Keratinocyte (primary cell): ENCODE measurements around the gene ATP6V0E1. TPM values are rescaled to one million over a fixed set of nuclear protein-coding genes. Genes with fewer than 3 reads are reported as not detected.

Source experiments
- DNase-seq: peaks from one replicate; pipeline ENCODE4 v3.0.0-alpha.2; 2011; ENCODE audit warnings: low read depth, missing footprints, low spot score
- FAIRE-seq: peaks from 2 replicates; lab custom pipeline; 2011; peaks lifted over from hg19 to GRCh38; lab: Jason Lieb, UNC
- H2AFZ ChIP-seq: 2 replicates; pipeline ENCODE4 v1.6.0; 2012; ENCODE audit warnings: low read length, control low read depth, inconsistent platforms; ENCODE audit not compliant: control insufficient read depth
- H3K27ac ChIP-seq: 2 replicates; pipeline ENCODE4 v1.5.1; 2011; ENCODE audit warnings: low read length; ENCODE audit not compliant: control insufficient read depth, insufficient read depth
- H3K27me3 ChIP-seq: 3 replicates; pipeline ENCODE4 v1.6.0; 2011; ENCODE audit warnings: low read length; ENCODE audit not compliant: control insufficient read depth, insufficient read depth; ENCODE audit errors: extremely low read depth
- H3K36me3 ChIP-seq, 2 experiments: 2 replicates in 1 of 2; 3 replicates in 1 of 2; pipeline ENCODE4 v1.5.1; 2011; ENCODE audit warnings: low read length in 2 of 2, mild to moderate bottlenecking in 1 of 2; ENCODE audit not compliant: control insufficient read depth in 2 of 2, insufficient read depth in 2 of 2; ENCODE audit errors: extremely low read depth in 1 of 2
- H3K4me1 ChIP-seq: 3 replicates; pipeline ENCODE4 v1.5.1; 2011; ENCODE audit warnings: low read length; ENCODE audit not compliant: control insufficient read depth, insufficient read depth; ENCODE audit errors: extremely low read depth
- H3K4me2 ChIP-seq: 3 replicates; pipeline ENCODE4 v1.6.0; 2011; ENCODE audit warnings: low read depth, low read length; ENCODE audit not compliant: control insufficient read depth, insufficient read depth; ENCODE audit errors: extremely low read depth
- H3K4me3 ChIP-seq, 3 experiments: fragments of 200-600 bp in 1 of 3; sonication (generic) in 1 of 3; 2 replicates in 2 of 3; 3 replicates in 1 of 3; pipeline ENCODE4 v1.5.1; 2011 to 2016; ENCODE audit warnings: low read length in 3 of 3, mild to moderate bottlenecking in 3 of 3, control low read depth in 2 of 3, inconsistent platforms in 1 of 3, low read depth in 1 of 3, mixed read lengths in 1 of 3, mixed run types in 1 of 3, moderate library complexity in 1 of 3; ENCODE audit not compliant: control insufficient read depth in 2 of 3, insufficient read depth in 2 of 3; ENCODE audit errors: extremely low read depth in 1 of 3
- H3K79me2 ChIP-seq: 2 replicates; pipeline ENCODE4 v1.6.0; 2012; ENCODE audit warnings: low read length; ENCODE audit not compliant: control insufficient read depth, insufficient read depth
- H3K9ac ChIP-seq: 3 replicates; pipeline ENCODE4 v1.6.0; 2011; ENCODE audit warnings: low read length; ENCODE audit not compliant: control insufficient read depth, insufficient read depth; ENCODE audit errors: extremely low read depth
- H3K9me1 ChIP-seq: 3 replicates; pipeline ENCODE4 v1.6.0; 2011; ENCODE audit warnings: low read length; ENCODE audit not compliant: control insufficient read depth, insufficient read depth; ENCODE audit errors: extremely low read depth
- H3K9me3 ChIP-seq: 2 replicates; pipeline ENCODE4 v1.5.1; 2012; ENCODE audit warnings: low read depth, low read length; ENCODE audit not compliant: control insufficient read depth
- H4K20me1 ChIP-seq: 3 replicates; pipeline ENCODE4 v1.6.0; 2011; ENCODE audit warnings: low read length; ENCODE audit not compliant: control insufficient read depth, insufficient read depth; ENCODE audit errors: extremely low read depth
- EZH2 ChIP-seq: IDR thresholded peaks from one replicate; pipeline ENCODE4 v1.6.1; 2012; ENCODE audit warnings: inconsistent platforms, mild to moderate bottlenecking, low read length, moderate library complexity
- dilution Hi-C: fragments of 300-500 bp; cut with MboI; formaldehyde crosslinking; loops from one replicate; pipeline ENCODE4 v1.7.0; 2020; ENCODE audit warnings: low sequenced_read_pairs; ENCODE audit not compliant: extremely low pct_ligation_motif_present
- polyA plus RNA-seq, 5 experiments: library from polyadenylated mRNA; depleted of rRNA in 3 of 5; stranded (reverse) in 3 of 5; stranded (forward) in 1 of 5; unstranded in 1 of 5; fragments of >200 nt; gene quantifications; 1 replicate in 1 of 5; 2 replicates in 3 of 5; 3 replicates in 1 of 5; pipeline versions ENCODE4 v1.2.1 to v1.2.3, GENCODE V29; 2011 to 2012; ENCODE audit warnings: missing spikeins in 2 of 5, low read depth in 1 of 5, low replicate concordance in 1 of 5
- TF ChIP-seq, protein P1 (sequence below), 3 experiments: IDR thresholded peaks in 1 of 3; conservative IDR thresholded peaks in 1 of 3; optimal IDR thresholded peaks in 1 of 3; 2 replicates in 2 of 3; 3 replicates in 1 of 3; pipeline versions ENCODE3 to v1.5.1; 2011; ENCODE audit warnings: low read length in 3 of 3, mild to moderate bottlenecking in 3 of 3, moderate library complexity in 2 of 3, control low read depth in 1 of 3, inconsistent platforms in 1 of 3; ENCODE audit not compliant: insufficient read depth in 2 of 3; ENCODE audit errors: extremely low read depth in 1 of 3

ATP6V0E1 gene
- polyA plus RNA-seq, 1 donor (not counting 4 experiments of a cell fraction or from before 2014, with no cell fraction given), result 533 TPM

DNA sequence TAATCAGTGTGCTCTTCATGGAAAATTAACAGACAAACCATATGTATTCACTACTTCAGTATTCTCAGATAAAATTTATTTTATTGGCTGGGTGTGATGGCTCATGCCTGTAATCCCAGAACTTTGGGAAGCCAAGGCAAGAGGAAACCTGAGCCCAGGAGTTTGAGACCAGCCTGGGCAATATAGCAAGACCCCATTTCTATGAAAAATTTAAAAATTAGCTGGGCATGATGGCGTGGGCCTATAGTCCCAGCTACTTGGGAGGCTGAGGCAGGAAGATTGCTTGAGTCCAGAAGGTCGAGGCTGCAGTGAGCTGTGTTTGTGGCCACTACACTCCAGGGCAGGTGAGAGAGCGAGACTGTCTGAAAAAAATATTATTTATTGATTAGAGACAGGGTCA, 49.2 kb downstream of the ATP6V0E1 start:
- H4K20me1 ChIP-seq, result no peaks in the 10 kb centered on the region
- H3K79me2 ChIP-seq, result peaks cover 25% of the 10 kb centered on the region
- FAIRE-seq (no peak), DNase-seq (no peak)
- H3K4me1 ChIP-seq, result peaks cover 13% of the 10 kb centered on the region
- H3K27ac ChIP-seq, result no peak overlapping the region
- no peaks in the 10 kb centered on the region for H3K9me3 ChIP-seq
- H3K9me1 ChIP-seq, result no peaks in the 10 kb centered on the region
- peaks cover 4% of the 10 kb centered on the region in 2 experiments for H3K36me3 ChIP-seq
- TF ChIP-seq, protein P1, sequence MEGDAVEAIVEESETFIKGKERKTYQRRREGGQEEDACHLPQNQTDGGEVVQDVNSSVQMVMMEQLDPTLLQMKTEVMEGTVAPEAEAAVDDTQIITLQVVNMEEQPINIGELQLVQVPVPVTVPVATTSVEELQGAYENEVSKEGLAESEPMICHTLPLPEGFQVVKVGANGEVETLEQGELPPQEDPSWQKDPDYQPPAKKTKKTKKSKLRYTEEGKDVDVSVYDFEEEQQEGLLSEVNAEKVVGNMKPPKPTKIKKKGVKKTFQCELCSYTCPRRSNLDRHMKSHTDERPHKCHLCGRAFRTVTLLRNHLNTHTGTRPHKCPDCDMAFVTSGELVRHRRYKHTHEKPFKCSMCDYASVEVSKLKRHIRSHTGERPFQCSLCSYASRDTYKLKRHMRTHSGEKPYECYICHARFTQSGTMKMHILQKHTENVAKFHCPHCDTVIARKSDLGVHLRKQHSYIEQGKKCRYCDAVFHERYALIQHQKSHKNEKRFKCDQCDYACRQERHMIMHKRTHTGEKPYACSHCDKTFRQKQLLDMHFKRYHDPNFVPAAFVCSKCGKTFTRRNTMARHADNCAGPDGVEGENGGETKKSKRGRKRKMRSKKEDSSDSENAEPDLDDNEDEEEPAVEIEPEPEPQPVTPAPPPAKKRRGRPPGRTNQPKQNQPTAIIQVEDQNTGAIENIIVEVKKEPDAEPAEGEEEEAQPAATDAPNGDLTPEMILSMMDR (optimal IDR thresholded peaks at IDR 0.05 in 1 of 3, IDR thresholded peaks at IDR 0.05 in 1 of 3, conservative IDR thresholded peaks at IDR 0.05 in 1 of 3; ENCODE audit: extremely low read depth in 1 of 3, insufficient read depth in 2 of 3, low read length in 3 of 3), result no peak
- TF ChIP-seq EZH2, result no peak
- no peak overlapping the region for H2AFZ ChIP-seq
- no peak overlapping the region for H3K9ac ChIP-seq
- no peaks in the 10 kb centered on the region for H3K27me3 ChIP-seq
- dilution Hi-C loops, result no loop called here
- no peak overlapping the region for H3K4me2 ChIP-seq
- H3K4me3 ChIP-seq, result no peak overlapping the region

DNA sequence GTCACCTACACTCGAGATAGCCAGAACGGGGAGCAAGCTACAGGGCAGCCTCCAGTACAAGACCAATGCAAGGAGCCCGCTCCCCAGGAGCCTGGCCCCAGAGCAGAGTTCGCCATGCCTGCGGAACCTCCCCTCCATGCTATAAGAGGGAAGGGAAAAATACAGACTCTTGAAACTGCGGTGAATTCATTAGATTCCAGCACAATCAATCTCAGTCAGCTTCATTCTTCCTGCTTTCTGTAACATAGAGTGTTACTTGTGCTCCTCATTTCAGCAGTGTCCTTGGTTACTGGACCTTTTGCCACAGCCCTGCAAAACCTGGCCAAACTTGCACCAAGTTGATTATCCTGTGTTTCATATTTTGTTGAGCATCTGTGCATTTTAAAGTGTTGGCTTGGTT, 50.4 kb downstream of the ATP6V0E1 start:
- H3K4me1 ChIP-seq, result peaks cover 13% of the 10 kb centered on the region

More for the DNA sequence above, 50.4 kb downstream of the ATP6V0E1 start:
- dilution Hi-C loops, result no loop called here
- FAIRE-seq, result no peak
- DNase-seq, result no peak
- no peak overlapping the region for H3K9ac ChIP-seq
- no peak overlapping the region for H3K27ac ChIP-seq
- H3K9me3 ChIP-seq, result no peaks in the 10 kb centered on the region
- H2AFZ ChIP-seq, result no peak overlapping the region
- no peak overlapping the region for H3K4me2 ChIP-seq
- peaks cover 4% of the 10 kb centered on the region in 2 experiments for H3K36me3 ChIP-seq
- H3K4me3 ChIP-seq, result no peak overlapping the region
- H3K79me2 ChIP-seq, result peaks cover 16% of the 10 kb centered on the region
- TF ChIP-seq, protein P1 (optimal IDR thresholded peaks at IDR 0.05 in 1 of 3, IDR thresholded peaks at IDR 0.05 in 1 of 3, conservative IDR thresholded peaks at IDR 0.05 in 1 of 3; ENCODE audit: extremely low read depth in 1 of 3, insufficient read depth in 2 of 3, low read length in 3 of 3), result no peak
- TF ChIP-seq EZH2, result no peak
- no peaks in the 10 kb centered on the region for H3K9me1 ChIP-seq
- H4K20me1 ChIP-seq, result no peaks in the 10 kb centered on the region
- no peaks in the 10 kb centered on the region for H3K27me3 ChIP-seq
